K562 (cell line): ENCODE results near the gene SPRTN. TPM values are rescaled to one million over a fixed set of nuclear protein-coding genes. Genes with fewer than 3 reads are reported as not detected.
A peak's percentile ranks its signal among the peaks of the same experiment; 100 is the strongest.

Experiments used
- CCAR2 ChIP-seq: fragments of 200-400 bp; formaldehyde crosslinking; IDR thresholded peaks from 2 replicates; pipeline ENCODE4 v1.6.1; 2017; ENCODE audit warnings: mild to moderate bottlenecking, low read depth, low read length
- CREB1 ChIP-seq, 2 experiments: sonication (generic) in 1 of 2; formaldehyde crosslinking in 1 of 2; IDR thresholded peaks; 2 replicates each; pipeline versions ENCODE4 v1.6.1 to v1.8.0; 2012 to 2022; ENCODE audit warnings: inconsistent platforms in 1 of 2, mild to moderate bottlenecking in 1 of 2, missing genetic modification reagents in 1 of 2, moderate library complexity in 1 of 2
- HNRNPL ChIP-seq: fragments of 200-400 bp; formaldehyde crosslinking; IDR thresholded peaks from 2 replicates; pipeline ENCODE4 v1.6.1; 2017; ENCODE audit warnings: low read depth, mild to moderate bottlenecking, low read length
- NFXL1 ChIP-seq: fragments of 450-650 bp; formaldehyde crosslinking; IDR thresholded peaks from 2 replicates; pipeline ENCODE4 v1.4.0; 2021; ENCODE audit warnings: mild to moderate bottlenecking
- SREBF1 ChIP-seq: fragments of 150-350 bp; IDR thresholded peaks from 2 replicates; pipeline ENCODE4 v1.6.1; 2014; ENCODE audit warnings: antibody characterized with exemption, low read depth, low read length, borderline replicate concordance
- TBP ChIP-seq: optimal IDR thresholded peaks from 2 replicates; pipeline ENCODE3; 2011; ENCODE audit warnings: low read depth, low read length, improper control_type of control experiment
- THRB ChIP-seq: fragments of 450-650 bp; formaldehyde crosslinking; conservative IDR thresholded peaks from 2 replicates; pipeline ENCODE4 v1.4.0; 2022; ENCODE audit warnings: mild to moderate bottlenecking, missing genetic modification characterization
- ZNF140 ChIP-seq: fragments of 250-450 bp; sonication (Bioruptor Pico); IDR thresholded peaks from 2 replicates; pipeline ENCODE4 v1.8.0; 2021; ENCODE audit warnings: moderate library complexity, mild to moderate bottlenecking, inconsistent platforms
- ZNF263 ChIP-seq: sonication (generic); formaldehyde crosslinking; IDR thresholded peaks from 2 replicates; pipeline ENCODE4 v1.8.0; 2022; ENCODE audit warnings: mild to moderate bottlenecking, missing genetic modification reagents, borderline replicate concordance
- ZNF274 ChIP-seq: IDR thresholded peaks from 2 replicates; pipeline ENCODE4 v1.6.1; 2011; ENCODE audit warnings: low read depth, mild to moderate bottlenecking, low read length, moderate library complexity, borderline replicate concordance
- ZNF57 ChIP-seq: fragments of 450-650 bp; formaldehyde crosslinking; IDR thresholded peaks from 2 replicates; pipeline ENCODE4 v1.4.0; 2020; ENCODE audit warnings: mild to moderate bottlenecking, moderate library complexity
- polyA plus RNA-seq, 8 experiments: library from polyadenylated mRNA; depleted of rRNA in 4 of 8; stranded (reverse) in 5 of 8; unstranded in 3 of 8; fragments of >200 nt; fragmentation: Nextera tagmentation in 2 of 8; fragmentation: Illumina TruSeq in 1 of 8; extraction: Ambion mirVana in 2 of 8; extraction: Trizol in 1 of 8; gene quantifications; 2 replicates each; pipeline versions ENCODE4 v1.2.1 to v1.2.3, GENCODE V29; 2011 to 2014; ENCODE audit warnings: inconsistent platforms in 1 of 8, missing spikeins in 1 of 8
- total RNA-seq, 7 experiments: library from RNA; depleted of rRNA in 6 of 7; stranded (reverse); fragments of >200 nt in 6 of 7; fragmentation: Illumina TruSeq in 2 of 7; extraction: Trizol in 2 of 7; gene quantifications; 2 replicates each; pipeline versions ENCODE4 v1.2.1 to v1.2.3, GENCODE V29; 2011 to 2021; ENCODE audit warnings: low replicate concordance in 1 of 7
- TF ChIP-seq, protein P1 (sequence below): fragments of 450-650 bp; formaldehyde crosslinking; IDR thresholded peaks from 2 replicates; pipeline ENCODE4 v1.4.0; 2022; ENCODE audit warnings: mild to moderate bottlenecking, moderate library complexity
- TF ChIP-seq, protein P2 (sequence below), 3 experiments: fragments of 200-800 bp in 1 of 3; fragments of 250-450 bp in 1 of 3; fragments of 450-650 bp in 1 of 3; sonication (Bioruptor Pico) in 1 of 3; sonication (Bioruptor generic) in 1 of 3; formaldehyde crosslinking in 1 of 3; IDR thresholded peaks; 2 replicates each; pipeline versions ENCODE4 v1.6.1 to v1.8.0; 2016 to 2022; ENCODE audit warnings: mild to moderate bottlenecking in 2 of 3, missing genetic modification characterization in 2 of 3, missing compliant biosample characterization in 1 of 3, moderate library complexity in 1 of 3
- TF ChIP-seq, protein P3 (sequence below): fragments of 450-650 bp; IDR thresholded peaks from 2 replicates; pipeline ENCODE4 v1.7.1; 2018; ENCODE audit warnings: mild to moderate bottlenecking, low read depth; ENCODE audit not compliant: partially characterized antibody
- TF ChIP-seq, protein P4 (sequence below): fragments of 450-650 bp; formaldehyde crosslinking; IDR thresholded peaks from 2 replicates; pipeline ENCODE4 v1.4.0; 2020; ENCODE audit warnings: mild to moderate bottlenecking, mixed read lengths

The SPRTN gene
- total and polyA plus RNA-seq, 9 of the 15 experiments (the other 6 are each of a cell fraction or from before 2014, with no cell fraction given), result 8.1 to 32.5 (median 21.2) TPM

DNA sequence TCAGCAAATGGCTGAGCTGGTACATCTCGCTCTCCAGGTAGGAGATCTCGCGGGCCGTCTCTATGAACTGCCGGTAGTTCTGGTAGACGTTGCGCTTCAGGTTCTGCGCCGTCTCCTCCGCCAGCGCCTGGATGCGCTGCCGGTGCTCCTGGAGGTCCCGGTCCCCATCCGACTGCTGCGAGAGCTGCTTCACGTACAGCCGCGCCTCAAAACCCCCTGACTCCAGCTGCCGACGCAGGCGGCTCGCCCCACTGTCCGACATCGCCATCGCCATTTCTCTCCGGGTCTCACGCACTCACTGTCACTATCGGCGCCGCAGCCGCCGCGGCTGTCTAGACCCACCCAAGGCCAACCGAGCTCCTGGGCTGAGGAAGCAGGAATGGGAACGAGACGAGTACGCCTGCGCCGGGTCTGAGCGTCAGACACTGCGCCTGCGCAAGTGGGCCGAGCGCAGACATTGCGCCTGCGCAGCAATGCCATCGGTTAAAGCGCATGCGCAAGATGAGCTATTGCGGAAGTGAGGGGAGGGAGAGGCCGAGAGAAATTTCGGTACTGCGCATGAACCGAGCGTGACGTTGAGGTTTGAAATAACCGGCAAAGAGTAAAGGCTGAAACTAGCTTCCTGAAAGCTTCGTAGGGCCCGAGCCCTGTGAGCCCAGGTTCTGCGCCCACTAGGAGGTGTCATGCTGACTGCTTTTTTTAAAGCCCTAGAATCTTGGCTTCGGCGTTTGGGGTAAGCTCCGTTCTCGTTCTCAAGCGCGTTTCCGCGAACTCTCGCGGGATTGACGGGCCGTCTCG is 422 bp upstream of the SPRTN start, which contains the start of gene EXOC8 (continued):
- TF ChIP-seq, protein P1, sequence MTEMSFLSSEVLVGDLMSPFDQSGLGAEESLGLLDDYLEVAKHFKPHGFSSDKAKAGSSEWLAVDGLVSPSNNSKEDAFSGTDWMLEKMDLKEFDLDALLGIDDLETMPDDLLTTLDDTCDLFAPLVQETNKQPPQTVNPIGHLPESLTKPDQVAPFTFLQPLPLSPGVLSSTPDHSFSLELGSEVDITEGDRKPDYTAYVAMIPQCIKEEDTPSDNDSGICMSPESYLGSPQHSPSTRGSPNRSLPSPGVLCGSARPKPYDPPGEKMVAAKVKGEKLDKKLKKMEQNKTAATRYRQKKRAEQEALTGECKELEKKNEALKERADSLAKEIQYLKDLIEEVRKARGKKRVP (CRISPR knock-in tag), result 0 out of 2 replicates have a peak, but pooled peaks have one; percentile 47
- peak; percentile 86; the same call in 1 of the 2 replicates for TF ChIP-seq THRB
- peak; percentile 44 for TF ChIP-seq CREB1 (IDR thresholded peaks at IDR 0.05)
- peak; percentile 73 for TF ChIP-seq CREB1 (CRISPR knock-in tag; IDR thresholded peaks at IDR 0.05)
- peak; percentile 61 for TF ChIP-seq TBP
- no peak for TF ChIP-seq ZNF57 (CRISPR knock-in tag)
- TF ChIP-seq HNRNPL, result no peak
- no peak for TF ChIP-seq CCAR2
- TF ChIP-seq, protein P2, sequence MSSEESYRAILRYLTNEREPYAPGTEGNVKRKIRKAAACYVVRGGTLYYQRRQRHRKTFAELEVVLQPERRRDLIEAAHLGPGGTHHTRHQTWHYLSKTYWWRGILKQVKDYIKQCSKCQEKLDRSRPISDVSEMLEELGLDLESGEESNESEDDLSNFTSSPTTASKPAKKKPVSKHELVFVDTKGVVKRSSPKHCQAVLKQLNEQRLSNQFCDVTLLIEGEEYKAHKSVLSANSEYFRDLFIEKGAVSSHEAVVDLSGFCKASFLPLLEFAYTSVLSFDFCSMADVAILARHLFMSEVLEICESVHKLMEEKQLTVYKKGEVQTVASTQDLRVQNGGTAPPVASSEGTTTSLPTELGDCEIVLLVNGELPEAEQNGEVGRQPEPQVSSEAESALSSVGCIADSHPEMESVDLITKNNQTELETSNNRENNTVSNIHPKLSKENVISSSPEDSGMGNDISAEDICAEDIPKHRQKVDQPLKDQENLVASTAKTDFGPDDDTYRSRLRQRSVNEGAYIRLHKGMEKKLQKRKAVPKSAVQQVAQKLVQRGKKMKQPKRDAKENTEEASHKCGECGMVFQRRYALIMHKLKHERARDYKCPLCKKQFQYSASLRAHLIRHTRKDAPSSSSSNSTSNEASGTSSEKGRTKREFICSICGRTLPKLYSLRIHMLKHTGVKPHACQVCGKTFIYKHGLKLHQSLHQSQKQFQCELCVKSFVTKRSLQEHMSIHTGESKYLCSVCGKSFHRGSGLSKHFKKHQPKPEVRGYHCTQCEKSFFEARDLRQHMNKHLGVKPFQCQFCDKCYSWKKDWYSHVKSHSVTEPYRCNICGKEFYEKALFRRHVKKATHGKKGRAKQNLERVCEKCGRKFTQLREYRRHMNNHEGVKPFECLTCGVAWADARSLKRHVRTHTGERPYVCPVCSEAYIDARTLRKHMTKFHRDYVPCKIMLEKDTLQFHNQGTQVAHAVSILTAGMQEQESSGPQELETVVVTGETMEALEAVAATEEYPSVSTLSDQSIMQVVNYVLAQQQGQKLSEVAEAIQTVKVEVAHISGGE (CRISPR knock-in tag; IDR thresholded peaks at IDR 0.05), result peak in 1 of 3 experiments; percentile 49; a peak in 1 of 6 replicates
- TF ChIP-seq, protein P3, sequence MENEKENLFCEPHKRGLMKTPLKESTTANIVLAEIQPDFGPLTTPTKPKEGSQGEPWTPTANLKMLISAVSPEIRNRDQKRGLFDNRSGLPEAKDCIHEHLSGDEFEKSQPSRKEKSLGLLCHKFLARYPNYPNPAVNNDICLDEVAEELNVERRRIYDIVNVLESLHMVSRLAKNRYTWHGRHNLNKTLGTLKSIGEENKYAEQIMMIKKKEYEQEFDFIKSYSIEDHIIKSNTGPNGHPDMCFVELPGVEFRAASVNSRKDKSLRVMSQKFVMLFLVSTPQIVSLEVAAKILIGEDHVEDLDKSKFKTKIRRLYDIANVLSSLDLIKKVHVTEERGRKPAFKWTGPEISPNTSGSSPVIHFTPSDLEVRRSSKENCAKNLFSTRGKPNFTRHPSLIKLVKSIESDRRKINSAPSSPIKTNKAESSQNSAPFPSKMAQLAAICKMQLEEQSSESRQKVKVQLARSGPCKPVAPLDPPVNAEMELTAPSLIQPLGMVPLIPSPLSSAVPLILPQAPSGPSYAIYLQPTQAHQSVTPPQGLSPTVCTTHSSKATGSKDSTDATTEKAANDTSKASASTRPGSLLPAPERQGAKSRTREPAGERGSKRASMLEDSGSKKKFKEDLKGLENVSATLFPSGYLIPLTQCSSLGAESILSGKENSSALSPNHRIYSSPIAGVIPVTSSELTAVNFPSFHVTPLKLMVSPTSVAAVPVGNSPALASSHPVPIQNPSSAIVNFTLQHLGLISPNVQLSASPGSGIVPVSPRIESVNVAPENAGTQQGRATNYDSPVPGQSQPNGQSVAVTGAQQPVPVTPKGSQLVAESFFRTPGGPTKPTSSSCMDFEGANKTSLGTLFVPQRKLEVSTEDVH, result peak; percentile 50
- TF ChIP-seq, protein P4, sequence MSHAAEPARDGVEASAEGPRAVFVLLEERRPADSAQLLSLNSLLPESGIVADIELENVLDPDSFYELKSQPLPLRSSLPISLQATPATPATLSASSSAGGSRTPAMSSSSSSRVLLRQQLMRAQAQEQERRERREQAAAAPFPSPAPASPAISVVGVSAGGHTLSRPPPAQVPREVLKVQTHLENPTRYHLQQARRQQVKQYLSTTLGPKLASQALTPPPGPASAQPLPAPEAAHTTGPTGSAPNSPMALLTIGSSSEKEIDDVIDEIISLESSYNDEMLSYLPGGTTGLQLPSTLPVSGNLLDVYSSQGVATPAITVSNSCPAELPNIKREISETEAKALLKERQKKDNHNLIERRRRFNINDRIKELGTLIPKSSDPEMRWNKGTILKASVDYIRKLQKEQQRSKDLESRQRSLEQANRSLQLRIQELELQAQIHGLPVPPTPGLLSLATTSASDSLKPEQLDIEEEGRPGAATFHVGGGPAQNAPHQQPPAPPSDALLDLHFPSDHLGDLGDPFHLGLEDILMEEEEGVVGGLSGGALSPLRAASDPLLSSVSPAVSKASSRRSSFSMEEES, result peak; percentile 37
- TF ChIP-seq ZNF140 (CRISPR knock-in tag), result no peak
- TF ChIP-seq NFXL1 (CRISPR knock-in tag), result no peak
- peak; percentile 71 for TF ChIP-seq ZNF263 (CRISPR knock-in tag)
- no peak for TF ChIP-seq SREBF1
- TF ChIP-seq ZNF274, result no peak
